ENCODE results near the gene CCDC91.

The CCDC91 gene

GRCh38 chr12:28563286-28563685 is 373.0 kb downstream of the CCDC91 start:
- no peak overlapping the region for H3K4me3 ChIP-seq (ENCODE audit: low read depth, low read length)
- TF ChIP-seq CTCF (IDR thresholded peaks at IDR 0.05; ENCODE audit: low read depth, low read length, missing control alignments): no peak
- no peak for DNase-seq (ENCODE audit: low read depth)

- TF ChIP-seq CTCF (IDR thresholded peaks at IDR 0.05; ENCODE audit: low read depth, low read length, missing control alignments): no peak
- no peak overlapping the region for H3K4me3 ChIP-seq (ENCODE audit: low read depth, low read length)
- DNase-seq (ENCODE audit: low read depth): no peak
These were observed 373.7 kb downstream of the CCDC91 start for GRCh38 chr12:28563936-28564335.

GRCh38 chr12:28568118-28568517 is 377.9 kb downstream of the CCDC91 start:
- H3K4me3 ChIP-seq (ENCODE audit: low read depth, low read length): no peak overlapping the region
- no peak for TF ChIP-seq CTCF (IDR thresholded peaks at IDR 0.05; ENCODE audit: low read depth, low read length, missing control alignments)
- DNase-seq (ENCODE audit: low read depth): no peak

- no peak for DNase-seq (ENCODE audit: low read depth)
- no peak overlapping the region for H3K4me3 ChIP-seq (ENCODE audit: low read depth, low read length)
- no peak for TF ChIP-seq CTCF (IDR thresholded peaks at IDR 0.05; ENCODE audit: low read depth, low read length, missing control alignments)
These were observed 378.4 kb downstream of the CCDC91 start for GRCh38 chr12:28568704-28569103.

GRCh38 chr12:28569698-28570411 is 379.6 kb downstream of the CCDC91 start:
- no peak overlapping the region for H3K4me3 ChIP-seq (ENCODE audit: low read depth, low read length)
- DNase-seq (ENCODE audit: low read depth): no peak
- TF ChIP-seq CTCF (IDR thresholded peaks at IDR 0.05; ENCODE audit: low read depth, low read length, missing control alignments): no peak

- DNase-seq (ENCODE audit: low read depth): no peak
- H3K4me3 ChIP-seq (ENCODE audit: low read depth, low read length): no peak overlapping the region
- TF ChIP-seq CTCF (IDR thresholded peaks at IDR 0.05; ENCODE audit: low read depth, low read length, missing control alignments): no peak
These were observed 380.6 kb downstream of the CCDC91 start for GRCh38 chr12:28570811-28571210.

Measured in GM12864 (cell line).